ENCODE data around the gene EDNRA.

Gene EDNRA

GRCh38 chr4:147542229-147542990 lies 61.5 kb downstream of the EDNRA start:
- no peak for DNase-seq (ENCODE audit: low spot score)

DNA sequence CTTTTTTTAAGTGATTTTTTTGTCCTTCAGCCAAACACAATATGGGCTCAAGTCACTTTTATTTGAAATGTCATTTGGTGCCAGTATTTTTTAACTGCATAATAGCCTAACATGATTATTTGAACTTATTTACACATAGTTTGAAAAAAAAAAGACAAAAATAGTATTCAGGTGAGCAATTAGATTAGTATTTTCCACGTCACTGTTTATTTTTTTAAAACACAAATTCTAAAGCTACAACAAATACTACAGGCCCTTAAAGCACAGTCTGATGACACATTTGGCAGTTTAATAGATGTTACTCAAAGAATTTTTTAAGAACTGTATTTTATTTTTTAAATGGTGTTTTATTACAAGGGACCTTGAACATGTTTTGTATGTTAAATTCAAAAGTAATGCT lies 62.1 kb downstream of the EDNRA start:
- DNase-seq (ENCODE audit: low spot score) = no peak

GRCh38 chr4:147546349-147546748 lies 65.5 kb downstream of the EDNRA start:
- no peak for DNase-seq (ENCODE audit: low spot score)

DNA sequence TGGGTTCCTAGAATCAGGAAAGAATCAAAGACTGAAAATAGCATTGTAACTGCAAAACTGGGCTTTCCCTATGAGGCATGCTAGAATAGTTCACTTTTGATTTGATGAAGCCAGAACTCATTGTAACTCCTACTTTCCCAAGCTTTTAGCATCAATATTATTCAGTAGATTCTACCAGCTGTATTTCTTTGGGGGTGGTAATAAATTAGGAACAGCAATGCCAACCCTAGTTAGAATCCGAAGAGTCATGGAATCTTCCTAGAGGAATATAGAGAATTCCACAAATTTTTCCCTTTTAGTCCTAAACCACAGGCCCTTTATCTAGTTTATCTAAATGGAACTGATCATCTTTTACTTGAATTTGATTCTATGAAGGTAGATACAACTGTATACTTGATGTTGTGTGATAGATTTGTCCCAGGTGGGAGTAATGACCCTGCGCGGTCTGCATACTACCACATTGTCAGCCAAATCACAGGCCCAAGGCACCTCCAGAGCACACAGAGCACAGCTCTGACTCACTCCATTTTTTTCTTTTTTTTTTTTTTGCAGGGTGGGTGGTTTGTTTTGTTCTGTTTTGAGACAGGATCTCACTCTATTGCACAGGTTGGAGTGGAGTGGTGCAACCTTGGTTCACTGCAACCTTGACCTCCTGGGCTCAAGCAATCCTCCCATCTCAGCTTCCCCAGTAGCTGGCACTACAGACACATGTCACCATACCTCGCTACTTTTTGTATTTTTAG lies 66.6 kb downstream of the EDNRA start:
- no peak for DNase-seq (ENCODE audit: low spot score)

GRCh38 chr4:147548256-147548655 lies 67.4 kb downstream of the EDNRA start:
- no peak for DNase-seq (ENCODE audit: low spot score)

DNA sequence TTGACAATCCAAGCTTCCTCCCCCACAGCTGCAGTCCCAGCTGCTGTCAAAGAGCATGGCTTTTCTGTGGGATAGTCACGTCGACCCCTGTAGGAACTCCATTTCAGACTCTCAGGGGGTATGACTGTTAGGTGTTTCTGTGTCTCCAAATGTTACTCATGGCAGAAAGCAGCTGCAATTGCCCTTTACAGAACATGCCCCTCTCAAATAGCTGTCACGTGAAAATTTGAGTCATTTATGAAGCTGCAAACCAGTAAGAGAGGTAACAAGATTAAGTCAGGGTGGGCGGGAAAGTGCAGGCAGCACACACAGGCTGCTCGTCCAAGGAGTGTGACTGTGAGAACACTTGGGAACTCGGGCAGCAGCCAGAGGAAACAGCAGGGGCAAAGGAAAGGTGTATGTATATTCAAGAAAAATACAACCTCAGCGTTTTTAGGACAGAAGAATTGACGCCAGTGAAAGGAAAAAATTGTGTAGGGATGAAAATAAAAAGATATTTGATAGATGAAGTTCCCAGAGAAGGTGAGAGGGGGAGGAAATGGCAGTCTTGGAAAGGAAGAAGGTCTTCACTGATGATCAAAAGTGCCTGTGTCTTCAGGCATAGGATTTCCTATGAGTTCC lies 69.8 kb downstream of the EDNRA start:
- no peak for DNase-seq (ENCODE audit: low spot score)

DNA sequence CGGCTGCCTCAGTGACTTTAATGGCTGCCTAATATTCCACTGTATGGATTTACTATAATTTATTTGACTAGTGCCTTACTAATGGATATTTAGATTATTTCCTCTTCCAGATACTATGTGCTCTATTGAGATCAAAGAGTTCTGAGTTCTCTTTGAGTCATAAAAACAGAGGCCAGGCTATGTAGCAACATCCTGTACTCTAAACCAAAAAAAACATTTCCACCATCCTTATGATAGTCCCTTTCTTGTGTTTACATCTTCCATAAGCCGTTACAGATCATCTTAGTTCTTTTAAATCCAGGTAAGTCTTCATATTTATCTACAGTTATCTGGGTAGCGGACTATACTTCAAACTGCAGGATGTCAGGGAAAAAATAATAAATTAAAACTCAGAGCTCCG lies 79.7 kb downstream of the EDNRA start:
- DNase-seq (ENCODE audit: low spot score) = no peak

DNA sequence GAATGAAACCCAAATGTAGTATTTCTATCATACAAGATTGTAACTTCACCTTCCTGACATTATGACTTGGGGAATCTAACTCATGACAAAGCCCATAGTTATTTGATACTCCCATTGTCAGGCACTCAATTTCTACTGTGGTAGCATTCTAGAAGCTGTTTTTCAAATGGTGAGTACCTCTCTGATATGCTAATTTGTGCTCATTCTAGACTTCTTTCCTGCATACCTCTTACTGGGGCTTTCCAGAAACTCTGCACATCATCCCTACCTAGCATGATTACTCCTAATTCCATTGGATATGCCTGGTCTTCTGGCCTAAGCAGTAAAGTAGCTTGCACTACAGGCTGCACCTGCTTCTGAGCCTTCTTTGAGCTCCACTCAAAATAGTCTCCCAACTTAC lies 85.9 kb downstream of the EDNRA start:
- DNase-seq (ENCODE audit: low spot score) = no peak

DNA sequence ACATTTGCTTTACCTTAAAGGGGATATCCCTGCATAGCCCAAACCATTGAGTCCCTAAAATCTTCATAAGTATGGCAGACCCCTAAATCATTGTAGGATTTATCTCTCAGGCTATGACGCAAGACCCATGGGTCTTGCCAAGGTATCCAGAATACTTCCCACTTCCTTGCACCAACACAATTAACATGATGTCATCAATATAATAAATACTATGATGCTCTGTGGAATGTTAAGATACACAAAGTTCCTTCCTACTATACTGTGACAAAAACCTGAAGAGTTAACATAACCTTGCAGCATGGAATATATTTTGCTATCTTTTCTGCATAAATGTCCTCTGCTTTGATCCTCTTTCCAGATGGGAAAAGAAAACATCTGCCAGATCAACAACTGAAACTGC lies 86.4 kb downstream of the EDNRA start:
- no peak for DNase-seq (ENCODE audit: low spot score)

DNA sequence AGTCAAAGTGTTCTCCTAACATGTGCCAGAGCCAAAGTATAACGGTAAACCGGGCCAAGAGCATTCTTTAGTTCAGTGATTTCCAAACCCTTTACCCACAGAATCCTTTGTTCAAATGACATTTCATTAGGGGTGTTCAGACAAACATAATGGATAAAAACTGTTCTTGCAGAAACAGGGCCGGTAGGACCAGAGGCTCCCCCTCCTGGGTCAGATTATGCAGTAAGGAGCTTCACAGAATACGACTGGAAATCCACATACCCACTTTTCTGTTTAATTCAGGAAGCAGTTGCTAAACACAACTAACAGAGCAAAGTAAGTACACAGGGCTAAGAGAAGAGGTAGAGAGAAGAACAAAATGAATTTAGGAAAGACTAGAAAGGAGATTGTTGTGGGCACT lies 89.7 kb downstream of the EDNRA start:
- no peak for DNase-seq (ENCODE audit: low spot score)

- no peak for DNase-seq (ENCODE audit: low spot score)
Observed at GRCh38 chr4:147571036-147571770, 90.3 kb downstream of the EDNRA start.

DNA sequence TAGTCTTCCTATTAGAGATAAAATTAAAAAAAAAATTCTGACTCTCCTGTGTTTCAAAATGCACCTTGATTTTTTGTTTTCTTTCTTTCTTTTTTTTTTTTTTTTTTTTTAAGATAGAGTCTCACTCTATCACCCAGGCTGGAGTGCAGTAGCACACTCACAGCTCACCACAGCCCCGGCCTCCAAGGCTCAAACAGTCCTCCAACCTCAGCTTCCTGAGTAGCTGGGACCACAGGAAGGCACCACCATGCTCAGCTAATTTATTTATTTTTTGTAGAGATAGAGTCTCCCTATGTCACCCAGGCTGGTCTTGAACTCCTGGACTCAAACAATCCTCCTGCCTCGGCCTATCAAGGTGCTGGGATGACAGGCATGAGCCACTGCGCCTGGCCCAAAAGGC lies 95.2 kb downstream of the EDNRA start:
- no peak for DNase-seq (ENCODE audit: low spot score)

- no peak for DNase-seq (ENCODE audit: low spot score)
Observed at GRCh38 chr4:147578051-147578476, 97.2 kb downstream of the EDNRA start.

DNA sequence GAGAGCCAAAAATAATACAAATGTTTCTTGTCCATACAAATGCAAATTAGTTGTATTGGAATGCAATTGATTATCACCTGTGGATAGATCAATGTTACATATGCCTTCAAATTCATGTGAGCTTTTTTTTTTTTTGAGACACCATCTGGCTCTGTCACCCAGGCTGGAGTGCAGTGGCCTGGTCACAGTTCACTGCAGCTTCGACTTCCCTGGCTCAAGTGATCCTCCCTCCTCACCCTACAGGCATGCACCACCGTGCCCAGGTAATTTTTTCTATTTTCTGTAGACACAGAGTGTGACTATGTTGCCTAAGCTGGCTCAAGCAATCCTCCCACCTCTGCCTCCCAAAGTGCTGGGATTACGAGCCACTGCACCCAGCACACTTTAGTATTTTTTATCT lies 97.7 kb downstream of the EDNRA start:
- DNase-seq (ENCODE audit: low spot score) = no peak

- no peak for DNase-seq (ENCODE audit: low spot score)
Observed at GRCh38 chr4:147580396-147580795, 99.5 kb downstream of the EDNRA start.

DNA sequence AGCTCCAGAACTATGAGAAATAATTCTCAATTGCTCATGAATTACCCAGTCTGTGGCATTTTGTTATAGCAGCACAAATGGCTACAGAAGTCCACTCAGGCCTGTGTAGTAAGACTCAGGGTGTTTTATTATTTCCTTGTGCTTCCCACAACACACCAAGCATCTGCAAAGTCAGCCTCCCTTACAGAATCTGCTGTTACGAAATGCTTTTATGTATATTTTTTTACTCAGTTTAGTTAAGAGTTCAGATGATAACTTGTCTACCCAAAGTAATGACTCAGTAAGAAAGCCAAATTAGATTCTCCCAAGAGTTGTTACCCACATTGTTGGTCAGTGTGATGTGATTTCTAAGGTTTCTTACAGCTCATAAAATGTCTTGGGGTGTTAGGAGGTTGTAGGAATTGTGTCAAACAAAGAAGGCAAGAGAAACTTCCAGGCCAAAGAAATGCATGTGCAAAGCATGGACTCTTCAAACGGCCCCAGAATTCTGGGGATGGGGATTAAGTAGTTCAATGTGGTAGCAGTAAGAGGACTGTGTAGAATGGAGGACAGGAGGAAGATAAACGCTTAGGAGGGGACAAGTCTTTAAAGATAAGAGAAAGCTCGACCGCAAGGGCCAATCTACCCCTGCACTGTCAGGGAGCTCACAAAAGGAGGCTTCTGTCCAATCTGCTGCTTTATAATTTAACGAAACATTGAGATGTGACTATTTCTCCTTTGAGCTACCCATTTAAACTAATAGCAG lies 100.9 kb downstream of the EDNRA start:
- DNase-seq (ENCODE audit: low spot score) = no peak

DNA sequence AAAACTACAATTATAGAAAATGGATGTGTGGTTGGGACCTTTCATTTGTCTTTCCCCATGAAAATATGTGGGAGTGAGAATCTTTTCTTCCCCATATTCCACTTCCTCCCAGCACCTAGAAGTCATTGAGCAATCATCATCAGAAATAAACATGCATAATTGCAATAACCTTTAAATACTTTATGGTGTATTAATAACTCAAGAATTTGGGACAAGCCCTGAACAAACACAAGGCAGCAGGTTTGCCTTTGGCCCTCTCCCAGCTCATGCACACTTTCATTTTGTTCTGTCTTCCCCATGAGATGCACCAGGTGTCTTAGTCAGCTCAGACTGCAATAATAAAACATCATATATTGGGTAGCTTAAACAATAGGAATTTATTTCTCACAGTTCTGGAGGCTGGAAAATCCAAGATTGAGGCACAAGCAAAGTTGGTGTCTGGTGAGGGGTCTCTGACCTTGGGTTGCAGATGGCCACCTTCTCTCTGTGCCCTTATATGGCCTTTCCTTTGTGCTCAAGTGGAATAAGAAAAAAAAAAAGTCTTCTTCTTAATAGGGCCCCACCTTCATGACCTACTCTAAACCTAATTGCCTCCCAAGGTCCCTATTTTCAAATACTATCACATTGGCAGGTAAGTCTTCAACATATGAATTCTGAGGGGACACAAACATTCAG lies 101.6 kb downstream of the EDNRA start:
- DNase-seq (ENCODE audit: low spot score) = no peak

- no peak for DNase-seq (ENCODE audit: low spot score)
Observed at GRCh38 chr4:147583876-147584275, 103.0 kb downstream of the EDNRA start.

- no peak for DNase-seq (ENCODE audit: low spot score)
Observed at GRCh38 chr4:147586032-147586431, 105.1 kb downstream of the EDNRA start.

DNA sequence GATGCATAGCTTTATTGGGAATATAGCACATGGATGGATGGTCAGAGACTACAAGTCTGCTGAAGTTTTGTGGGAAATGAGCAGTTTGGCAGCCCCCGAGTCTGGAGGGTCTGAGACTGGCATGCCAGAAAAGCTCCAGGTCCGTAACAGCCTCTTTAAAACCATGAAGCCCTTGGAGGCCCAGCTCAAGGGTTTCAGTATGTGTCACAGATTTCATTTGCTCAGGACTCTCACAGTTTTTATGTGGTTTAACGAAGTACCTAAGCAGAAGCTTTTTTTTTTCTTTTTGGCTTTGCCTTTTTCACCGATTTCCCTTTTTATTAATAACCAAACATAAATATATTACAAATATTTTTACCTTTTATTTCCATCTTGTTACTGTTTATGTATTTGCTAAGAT lies 105.7 kb downstream of the EDNRA start:
- DNase-seq (ENCODE audit: low spot score) = no peak

DNA sequence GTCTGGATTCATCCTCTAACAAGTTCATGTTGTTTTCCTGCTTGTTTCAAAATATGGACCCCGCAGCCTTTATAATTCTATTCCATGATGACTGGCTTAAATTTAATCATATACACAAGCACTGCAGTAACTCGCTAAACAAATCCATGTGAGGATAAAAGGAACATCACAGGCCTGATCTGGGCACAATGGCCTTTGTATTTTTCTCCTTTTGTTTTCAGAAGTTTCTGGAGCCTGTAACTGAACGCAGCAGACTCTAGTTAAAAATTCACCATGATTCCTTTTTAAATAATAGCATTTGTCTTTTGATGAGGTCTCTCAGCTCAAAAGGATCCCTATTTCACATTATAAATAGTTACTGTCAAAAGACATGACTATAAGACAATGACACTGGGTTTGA lies 106.1 kb downstream of the EDNRA start:
- no peak for DNase-seq (ENCODE audit: low spot score)

Measured in CD4-positive, alpha-beta T cell treated with Interleukin-6 at 100 ng/mL for 8 hours (primary cell).